AG04449 (cell line): ENCODE results near the gene KIF3A.
"Not testable (repeated sequence)": the region's sequence is repeated elsewhere in the genome, so short reads cannot be mapped to it uniquely, and the experiment has no call there.

Experiments used
- CTCF ChIA-PET: fragments of 350-600 bp; formaldehyde crosslinking; extraction: SDS; loops from one replicate; lab custom pipeline; 2021; ENCODE audit warnings: antibody characterized with exemption; lab: Yijun Ruan, JAX
- POLR2A ChIA-PET: fragments of 400-600, 350-600 bp; formaldehyde crosslinking; extraction: SDS; loops from one replicate; lab custom pipeline; 2020; ENCODE audit warnings: antibody characterized with exemption, inconsistent platforms; lab: Yijun Ruan, JAX
- DNase-seq: peaks from one replicate; pipeline ENCODE4 v3.0.0-alpha.2; 2010; ENCODE audit warnings: low read depth, low spot score
- H3K4me3 ChIP-seq: 2 replicates; pipeline ENCODE4 v1.5.1; 2011; ENCODE audit warnings: low read depth, mild to moderate bottlenecking, control low read depth, low read length
- TF ChIP-seq, protein P1 (sequence below): IDR thresholded peaks from one replicate; pipeline ENCODE4 v1.5.1; 2011; ENCODE audit warnings: mild to moderate bottlenecking, moderate library complexity, low read length, control low read depth, inconsistent platforms; ENCODE audit not compliant: insufficient read depth; ENCODE audit errors: missing control alignments

The KIF3A gene

DNA sequence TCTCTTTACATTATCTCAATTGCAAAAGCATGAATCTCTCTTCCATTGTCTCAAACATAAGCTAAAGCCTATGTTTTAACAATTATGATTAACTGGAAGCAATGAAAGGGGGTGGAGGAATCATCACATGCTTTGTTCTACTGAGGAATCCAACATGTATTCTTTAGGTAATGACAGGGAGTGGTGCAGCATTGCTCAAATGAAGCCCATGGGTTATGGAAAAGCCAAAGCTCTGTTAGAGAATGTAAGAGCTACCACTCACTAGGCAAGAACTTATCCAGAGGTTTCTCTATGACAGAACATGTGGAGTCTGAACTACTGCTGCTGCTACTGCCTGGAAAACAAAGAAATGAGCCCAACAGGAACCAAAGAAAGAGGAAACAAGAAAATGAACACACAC, 28.7 kb downstream of the KIF3A start:
- DNase-seq = no peak
- TF ChIP-seq, protein P1, sequence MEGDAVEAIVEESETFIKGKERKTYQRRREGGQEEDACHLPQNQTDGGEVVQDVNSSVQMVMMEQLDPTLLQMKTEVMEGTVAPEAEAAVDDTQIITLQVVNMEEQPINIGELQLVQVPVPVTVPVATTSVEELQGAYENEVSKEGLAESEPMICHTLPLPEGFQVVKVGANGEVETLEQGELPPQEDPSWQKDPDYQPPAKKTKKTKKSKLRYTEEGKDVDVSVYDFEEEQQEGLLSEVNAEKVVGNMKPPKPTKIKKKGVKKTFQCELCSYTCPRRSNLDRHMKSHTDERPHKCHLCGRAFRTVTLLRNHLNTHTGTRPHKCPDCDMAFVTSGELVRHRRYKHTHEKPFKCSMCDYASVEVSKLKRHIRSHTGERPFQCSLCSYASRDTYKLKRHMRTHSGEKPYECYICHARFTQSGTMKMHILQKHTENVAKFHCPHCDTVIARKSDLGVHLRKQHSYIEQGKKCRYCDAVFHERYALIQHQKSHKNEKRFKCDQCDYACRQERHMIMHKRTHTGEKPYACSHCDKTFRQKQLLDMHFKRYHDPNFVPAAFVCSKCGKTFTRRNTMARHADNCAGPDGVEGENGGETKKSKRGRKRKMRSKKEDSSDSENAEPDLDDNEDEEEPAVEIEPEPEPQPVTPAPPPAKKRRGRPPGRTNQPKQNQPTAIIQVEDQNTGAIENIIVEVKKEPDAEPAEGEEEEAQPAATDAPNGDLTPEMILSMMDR = no peak
- H3K4me3 ChIP-seq = no peak overlapping the region
- ChIA-PET POLR2A (no interaction called here), CTCF (interaction anchor here (1.3 to 2.5 kb wide), 2 partner anchors 182 to 322 kb away, joined by 3 to 14 read pairs; no protein-coding TSS in a partner anchor)

DNA sequence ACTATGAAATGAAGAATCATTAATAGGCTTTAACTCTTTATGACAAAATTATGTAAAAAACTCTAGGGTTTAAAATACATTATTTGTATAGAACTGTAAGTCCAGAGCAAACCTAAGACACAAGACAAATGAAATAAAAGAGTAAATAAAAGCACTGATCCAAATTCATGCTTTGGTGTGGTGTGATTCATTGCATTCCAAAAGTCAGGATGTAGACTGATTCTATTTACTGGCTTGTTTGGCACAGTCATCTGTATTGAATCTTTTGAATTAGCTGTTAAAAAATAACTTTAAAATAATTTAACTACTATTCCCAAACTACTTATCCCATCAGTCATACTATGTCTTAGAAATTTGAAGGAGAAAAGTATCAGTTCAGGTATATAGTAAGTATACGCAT, 32.5 kb downstream of the KIF3A start:
- ChIA-PET POLR2A (no interaction called here), CTCF (interaction anchor here (1.9 to 5.2 kb wide), 3 partner anchors 10 to 116 kb away, joined by 8 to 23 read pairs (median 22); no protein-coding TSS in a partner anchor)
- TF ChIP-seq, protein P1 = no peak
- no peak overlapping the region for H3K4me3 ChIP-seq
- DNase-seq = no peak

DNA sequence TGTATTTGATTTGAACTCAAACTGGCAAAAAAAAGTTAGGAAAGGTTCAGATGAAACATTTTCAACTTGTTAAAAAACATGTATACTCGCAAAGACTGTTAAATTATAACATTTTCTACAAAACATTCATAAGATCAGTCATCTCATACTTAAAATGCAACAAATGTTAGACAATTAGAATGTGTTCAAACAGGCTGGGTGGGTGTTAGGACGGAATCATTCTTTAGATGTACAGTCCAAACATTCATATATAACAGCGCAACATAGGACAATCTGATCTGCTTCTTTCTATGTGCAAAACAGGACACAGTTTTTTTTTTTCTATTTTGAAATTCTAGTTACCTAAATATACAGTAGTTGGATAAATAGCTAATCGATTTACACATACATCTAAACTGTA, 41.4 kb downstream of the KIF3A start:
- DNase-seq = no peak
- CTCF ChIA-PET = interaction anchor here (0.8 to 2.5 kb wide), 4 partner anchors 19 to 309 kb away, joined by 3 to 9 read pairs (median 4); no protein-coding TSS in a partner anchor
- H3K4me3 ChIP-seq = no peak overlapping the region
- TF ChIP-seq, protein P1 = no peak
- POLR2A ChIA-PET = no interaction called here

DNA sequence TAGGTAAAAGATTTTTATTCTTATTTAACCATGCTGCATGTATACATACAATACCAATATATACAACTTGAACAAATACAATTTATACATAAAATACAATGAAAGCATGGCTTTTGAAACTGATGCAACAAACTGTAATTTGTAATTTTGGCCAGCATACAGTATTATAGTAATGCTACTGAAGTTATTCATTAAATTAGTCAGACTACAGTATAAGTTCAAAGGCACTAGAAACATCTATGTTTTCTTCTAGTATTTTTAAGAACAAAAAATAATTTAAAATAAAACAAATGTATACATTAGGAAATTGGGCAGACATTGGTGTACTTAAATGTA, 44.7 kb downstream of the KIF3A start:
- DNase-seq = no peak
- TF ChIP-seq, protein P1 = no peak
- ChIA-PET CTCF (no interaction called here), POLR2A (no interaction called here)
- H3K4me3 ChIP-seq = no peak overlapping the region

DNA sequence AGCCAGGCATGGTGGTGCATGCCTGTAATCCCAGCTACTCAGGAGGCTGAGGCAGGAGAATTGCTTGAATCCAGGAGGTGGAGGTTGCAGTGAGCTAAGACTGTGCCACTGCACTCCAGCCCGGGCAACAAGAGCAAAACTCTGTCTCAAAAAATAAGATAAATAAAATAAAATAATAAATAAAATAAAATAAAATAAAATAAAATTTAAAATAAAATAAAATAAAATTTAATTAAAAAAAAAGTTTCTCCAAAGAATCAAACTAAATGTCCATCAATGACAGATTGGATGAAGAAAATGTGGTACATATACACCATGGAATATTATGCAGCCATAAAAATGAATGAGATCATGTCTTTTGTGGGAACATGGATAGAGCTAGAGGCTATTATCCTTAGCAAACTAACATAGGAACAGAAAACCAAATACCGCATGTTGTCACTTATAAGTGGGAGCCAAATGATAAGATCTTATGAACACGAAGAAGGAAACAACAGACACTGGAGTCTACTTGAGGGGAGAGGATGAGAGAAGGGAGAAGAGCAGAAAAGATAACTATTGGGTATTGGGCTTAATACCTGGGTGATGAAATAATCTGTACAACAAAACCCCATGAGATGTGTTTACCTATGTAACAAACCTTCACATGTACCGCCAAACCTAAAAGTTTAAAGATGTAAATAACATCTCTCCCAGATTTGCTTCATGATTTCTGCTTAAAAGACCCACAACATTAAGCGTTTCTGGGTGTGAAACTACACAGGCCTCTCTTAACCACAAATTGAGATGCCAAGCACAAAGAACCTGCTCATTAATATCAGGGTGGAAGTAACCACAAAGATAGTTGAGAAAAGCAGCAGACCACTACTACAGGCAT, 45.4 kb downstream of the KIF3A start:
- DNase-seq, H3K4me3 ChIP-seq, POLR2A ChIA-PET: not testable (repeated sequence)
- CTCF ChIA-PET = interaction anchor here (0.7 kb wide), 1 partner anchor 10 kb away, joined by 3 read pairs; no protein-coding TSS in a partner anchor

DNA sequence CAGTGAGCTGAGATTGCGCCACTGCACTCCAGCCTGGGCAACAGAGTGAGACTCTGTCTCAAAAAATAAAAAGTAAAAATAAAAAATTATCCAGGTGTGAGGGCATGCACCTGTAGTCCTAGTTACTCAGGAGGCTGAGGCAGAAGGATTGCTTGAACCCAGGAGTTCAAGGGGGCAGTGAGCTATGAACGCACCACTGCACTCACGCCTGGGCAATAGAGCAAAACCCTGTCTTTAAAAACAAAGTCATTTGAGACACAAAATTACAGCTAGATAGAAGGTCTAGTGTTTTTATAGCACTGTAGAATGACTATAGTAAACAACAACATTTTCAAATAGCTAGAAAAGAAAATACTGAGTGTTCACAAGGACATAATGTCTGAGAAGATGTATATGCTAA, 47.2 kb downstream of the KIF3A start:
- CTCF ChIA-PET = interaction anchor here (1.2 to 1.7 kb wide), 5 partner anchors 11 to 304 kb away, joined by 4 to 6 read pairs (median 5); no protein-coding TSS in a partner anchor
- H3K4me3 ChIP-seq = no peak overlapping the region
- DNase-seq = no peak
- TF ChIP-seq, protein P1 = no peak
- POLR2A ChIA-PET = no interaction called here
